IMR-90 (cell line): ENCODE results near the gene AKR7A2. TPM values are rescaled to one million over a fixed set of nuclear protein-coding genes. Genes with fewer than 3 reads are reported as not detected.

ENCODE experiments used
- ATAC-seq: fragments of 200-7000 bp; cut with Tn5 transposase; 2 replicates; pipeline ENCODE4 v1.9.1; 2020; ENCODE audit warnings: low read depth, mild to moderate bottlenecking, moderate library complexity
- BruUV-seq: library from RNA; stranded (reverse); fragments of 400-500 nt; replicated peaks from 2 replicates; lab custom pipeline; 2021; lab: Mats Ljungman, UMichigan
- CTCF ChIA-PET: fragments of 300-600 bp; formaldehyde crosslinking; extraction: SDS; loops from one replicate; lab custom pipeline; 2021; ENCODE audit warnings: antibody characterized with exemption; lab: Yijun Ruan, JAX
- POLR2A ChIA-PET: fragments of 300-600 bp; sonication (Branson Sonifier 250); formaldehyde crosslinking; loops from one replicate; lab custom pipeline; 2022; ENCODE audit warnings: antibody characterized with exemption; ENCODE audit not compliant: unreplicated experiment; lab: Charles Lee
- DNase-seq: peaks from one replicate; pipeline ENCODE4 v3.0.0; 2013
- H2AFZ ChIP-seq: replicated peaks from 2 replicates; pipeline ENCODE3; 2013; ENCODE audit warnings: low read length, mild to moderate bottlenecking; ENCODE audit not compliant: poor library complexity
- H2AK5ac ChIP-seq: 2 replicates; pipeline ENCODE4 v1.6.1; 2013; ENCODE audit warnings: low read depth, low read length, inconsistent platforms
- H2AK9ac ChIP-seq: replicated peaks from 2 replicates; pipeline ENCODE3; 2013; ENCODE audit warnings: mild to moderate bottlenecking, low read depth, low read length, moderate library complexity; ENCODE audit not compliant: poor library complexity
- H2BK120ac ChIP-seq: 2 replicates; pipeline ENCODE4 v1.6.1; 2013; ENCODE audit warnings: low read depth, low read length, inconsistent platforms
- H2BK15ac ChIP-seq: 3 replicates; pipeline ENCODE4 v1.6.1; 2013; ENCODE audit warnings: low read depth, low read length, inconsistent platforms
- H2BK20ac ChIP-seq: 2 replicates; pipeline ENCODE4 v1.6.1; 2013; ENCODE audit warnings: low read depth, mild to moderate bottlenecking, inconsistent platforms, low read length, moderate library complexity
- H2BK5ac ChIP-seq: 2 replicates; pipeline ENCODE4 v1.6.1; 2013; ENCODE audit warnings: mild to moderate bottlenecking, low read depth, low read length, inconsistent platforms; ENCODE audit not compliant: poor library complexity, severe bottlenecking
- H3K14ac ChIP-seq: replicated peaks from 2 replicates; pipeline ENCODE4 v1.6.1; 2013; ENCODE audit warnings: low read depth, low read length, inconsistent platforms
- H3K18ac ChIP-seq: 2 replicates; pipeline ENCODE4 v1.6.1; 2013; ENCODE audit warnings: low read depth, low read length, control low read depth
- H3K23ac ChIP-seq: 2 replicates; pipeline ENCODE4 v1.6.1; 2013; ENCODE audit warnings: low read depth, low read length, inconsistent platforms
- H3K27ac ChIP-seq: 2 replicates; pipeline ENCODE4 v1.5.1; 2013; ENCODE audit warnings: mild to moderate bottlenecking, control low read depth, low read length; ENCODE audit not compliant: insufficient read depth
- H3K27me3 ChIP-seq: 2 replicates; pipeline ENCODE4 v1.6.1; 2013; ENCODE audit warnings: low read length; ENCODE audit not compliant: control insufficient read depth, insufficient read depth
- H3K36me3 ChIP-seq: 2 replicates; pipeline ENCODE4 v1.6.1; 2013; ENCODE audit warnings: low read length, mixed read lengths; ENCODE audit not compliant: control insufficient read depth, insufficient read depth
- H3K4ac ChIP-seq: 2 replicates; pipeline ENCODE4 v1.6.1; 2013; ENCODE audit warnings: low read depth, low read length, inconsistent platforms
- H3K4me1 ChIP-seq: 2 replicates; pipeline ENCODE4 v1.6.1; 2013; ENCODE audit warnings: low read length, mixed read lengths; ENCODE audit not compliant: control insufficient read depth, insufficient read depth
- H3K4me2 ChIP-seq: 2 replicates; pipeline ENCODE4 v1.6.1; 2013; ENCODE audit warnings: low read depth, mild to moderate bottlenecking, control low read depth, low read length, moderate library complexity
- H3K4me3 ChIP-seq: 2 replicates; pipeline ENCODE4 v1.5.1; 2013; ENCODE audit warnings: low read depth, mild to moderate bottlenecking, control low read depth, low read length, moderate library complexity; ENCODE audit not compliant: insufficient read depth
- H3K56ac ChIP-seq: 2 replicates; pipeline ENCODE4 v1.6.1; 2013; ENCODE audit warnings: low read length, inconsistent platforms; ENCODE audit not compliant: insufficient read depth; ENCODE audit errors: extremely low read depth
- H3K79me1 ChIP-seq, 2 experiments: 2 replicates each; pipeline ENCODE4 v1.6.1; 2013; ENCODE audit warnings: low read length in 2 of 2, inconsistent platforms in 1 of 2, low read depth in 1 of 2
- H3K9ac ChIP-seq: 2 replicates; pipeline ENCODE4 v1.6.1; 2013; ENCODE audit warnings: low read depth, low read length, control low read depth
- H3K9me1 ChIP-seq: 2 replicates; pipeline ENCODE4 v1.6.1; 2013; ENCODE audit warnings: low read length, inconsistent platforms; ENCODE audit not compliant: insufficient read depth
- H3K9me3 ChIP-seq: 2 replicates; pipeline ENCODE4 v1.6.1; 2013; ENCODE audit warnings: low read length; ENCODE audit not compliant: control insufficient read depth, insufficient read depth
- H4K20me1 ChIP-seq: 2 replicates; pipeline ENCODE4 v1.6.1; 2013; ENCODE audit warnings: low read length, inconsistent platforms; ENCODE audit not compliant: insufficient read depth
- H4K5ac ChIP-seq: 2 replicates; pipeline ENCODE4 v1.6.1; 2013; ENCODE audit warnings: mild to moderate bottlenecking, low read depth, low read length, control low read depth
- H4K8ac ChIP-seq, 2 experiments: 2 replicates each; pipeline ENCODE4 v1.6.1; 2013; ENCODE audit warnings: low read depth in 2 of 2, low read length in 2 of 2, control low read depth in 1 of 2, inconsistent platforms in 1 of 2
- H4K91ac ChIP-seq: 2 replicates; pipeline ENCODE4 v1.6.1; 2013; ENCODE audit warnings: low read depth, low read length, inconsistent platforms; ENCODE audit not compliant: insufficient read depth
- BHLHE40 ChIP-seq: fragments of 150-350 bp; IDR thresholded peaks from 2 replicates; pipeline ENCODE4 v1.6.1; 2016; ENCODE audit warnings: mild to moderate bottlenecking, low read depth, low read length
- CEBPB ChIP-seq: IDR thresholded peaks from 2 replicates; pipeline ENCODE4 v1.6.1; 2012; ENCODE audit warnings: low read depth, low read length, improper control_type of control experiment
- CHD1 ChIP-seq: IDR thresholded peaks from 2 replicates; pipeline ENCODE4 v1.6.1; 2012; ENCODE audit warnings: low read depth, low read length, improper control_type of control experiment
- FOS ChIP-seq: fragments of 150-350 bp; IDR thresholded peaks from 2 replicates; pipeline ENCODE4 v1.6.1; 2016; ENCODE audit warnings: low read depth, low read length
- MAFK ChIP-seq: IDR thresholded peaks from 2 replicates; pipeline ENCODE4 v1.6.1; 2012; ENCODE audit warnings: low read depth, low read length, improper control_type of control experiment
- MAZ ChIP-seq: IDR thresholded peaks from 2 replicates; pipeline ENCODE4 v1.6.1; 2012; ENCODE audit warnings: low read depth, mild to moderate bottlenecking, low read length, improper control_type of control experiment, moderate library complexity, borderline replicate concordance
- MXI1 ChIP-seq: IDR thresholded peaks from 2 replicates; pipeline ENCODE4 v1.6.1; 2012; ENCODE audit warnings: low read depth, mild to moderate bottlenecking, low read length, moderate library complexity, borderline replicate concordance
- NFE2L2 ChIP-seq: fragments of 150-350 bp; IDR thresholded peaks from 2 replicates; pipeline ENCODE4 v1.6.1; 2016; ENCODE audit warnings: low read depth, mild to moderate bottlenecking, low read length
- POLR2A ChIP-seq: IDR thresholded peaks from 2 replicates; pipeline ENCODE4 v1.6.1; 2012; ENCODE audit warnings: mild to moderate bottlenecking, low read depth, low read length
- RAD21 ChIP-seq: IDR thresholded peaks from 2 replicates; pipeline ENCODE4 v1.6.1; 2012; ENCODE audit warnings: low read length, improper control_type of control experiment
- RCOR1 ChIP-seq: IDR thresholded peaks from 2 replicates; pipeline ENCODE4 v1.6.1; 2012; ENCODE audit warnings: mild to moderate bottlenecking, low read length, improper control_type of control experiment; ENCODE audit not compliant: insufficient replicate concordance
- RFX5 ChIP-seq: IDR thresholded peaks from 2 replicates; pipeline ENCODE4 v1.8.0; 2012; ENCODE audit warnings: low read depth, mild to moderate bottlenecking, low read length, moderate library complexity
- SMC3 ChIP-seq: fragments of 150-350 bp; IDR thresholded peaks from 2 replicates; pipeline ENCODE4 v1.6.1; 2016; ENCODE audit warnings: low read depth, mild to moderate bottlenecking, antibody characterized with exemption, low read length, moderate library complexity
- WGBS, 2 experiments: methylation state at CpG; one replicate each; pipeline versions ENCODE4 v1.1.5 to v1.1.7; 2013; ENCODE audit warnings: missing lambda C conversion rate in 2 of 2; ENCODE audit not compliant: insufficient read length in 1 of 2; ENCODE audit errors: extremely low coverage in 2 of 2; 5-methylcytosine and 5-hydroxymethylcytosine counted together
- dilution Hi-C: fragments of 300-500 bp; cut with HindIII; formaldehyde crosslinking; loops from one replicate; pipeline ENCODE4 v1.14.3; 2018; ENCODE audit warnings: low sequenced_read_pairs; ENCODE audit not compliant: unreplicated experiment
- in situ Hi-C: fragments of 300-500 bp; cut with MboI; formaldehyde crosslinking; loops from 3 replicates; pipeline ENCODE4 v1.14.3; 2019; ENCODE audit warnings: low sequenced_read_pairs, inconsistent platforms, mixed read lengths
- intact Hi-C: fragments of 100-400 bp; cut with micrococcal nuclease; formaldehyde crosslinking; loops from 2 replicates; pipeline ENCODE4 v1.10.0; 2022
- polyA plus RNA-seq, 3 experiments: library from polyadenylated mRNA; depleted of rRNA; stranded (reverse); fragments of >200 nt; gene quantifications; 2 replicates each; pipeline ENCODE4 v1.2.3, GENCODE V29; 2012; ENCODE audit warnings: low replicate concordance in 1 of 3
- total RNA-seq: library from RNA; depleted of rRNA; stranded (reverse); fragments of >200 nt; gene quantifications from 2 replicates; pipeline ENCODE4 v1.2.3, GENCODE V29; 2012
- TF ChIP-seq, protein P1 (sequence below): conservative IDR thresholded peaks from 2 replicates; pipeline ENCODE4 v1.5.1; 2012; ENCODE audit warnings: mild to moderate bottlenecking, low read depth, low read length, improper control_type of control experiment
- TF ChIP-seq, protein P2 (sequence below): fragments of 150-350 bp; IDR thresholded peaks from 2 replicates; pipeline ENCODE4 v1.6.1; 2017; ENCODE audit warnings: mild to moderate bottlenecking, antibody characterized with exemption, low read length, low read depth
- TF ChIP-seq, protein P3 (sequence below): fragments of 150-350 bp; IDR thresholded peaks from 2 replicates; pipeline ENCODE4 v1.6.1; 2016; ENCODE audit warnings: low read depth, mild to moderate bottlenecking, low read length, moderate library complexity, borderline replicate concordance

The AKR7A2 gene
- total and polyA plus RNA-seq, 2 of the 4 experiments (the other 2 are of a cell fraction) = 55.8 to 60.2 TPM

DNA sequence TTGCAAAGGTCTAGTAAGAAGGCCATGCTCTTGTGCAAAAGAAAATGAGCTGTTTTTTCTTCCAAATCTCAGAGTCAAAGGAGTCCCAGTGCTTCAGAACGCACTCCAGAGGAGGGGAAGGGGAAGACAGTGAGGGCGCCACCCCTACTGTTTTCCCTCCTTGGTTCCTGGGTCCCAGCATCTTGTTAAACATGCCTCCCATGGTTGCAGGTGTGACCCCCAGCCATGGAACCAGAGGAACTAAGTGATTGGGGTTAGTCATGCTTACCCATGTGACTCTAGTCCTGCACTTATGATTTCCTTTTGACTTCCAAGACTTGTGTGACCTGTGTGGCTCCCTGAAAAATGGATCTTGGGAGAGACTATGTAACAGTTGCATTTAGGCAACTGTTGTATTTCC lies 17.3 kb downstream of the AKR7A2 start:
- no TSS peak for BruUV-seq
- Histone ChIP-seq H2AFZ (no peak overlapping the region), H3K9me1 (no peaks in the 10 kb centered on the region), H3K27me3 (no peaks in the 10 kb centered on the region), H3K4me2 (no peak overlapping the region), H3K79me1 (no peaks in the 10 kb centered on the region), H3K9ac (no peak overlapping the region), H3K36me3 (peaks cover 3% of the 10 kb centered on the region), H2AK5ac (no peak overlapping the region), H4K8ac (no peak overlapping the region), H3K18ac (no peak overlapping the region), H4K20me1 (no peaks in the 10 kb centered on the region), H4K5ac (no peak overlapping the region), H2BK20ac (no peak overlapping the region), H4K91ac (no peak overlapping the region), H2BK120ac (no peak overlapping the region), H3K56ac (no peak overlapping the region), H3K14ac (no peak overlapping the region), H2BK5ac (no peak overlapping the region), H3K27ac (no peak overlapping the region), H3K4me1 (peaks cover 2% of the 10 kb centered on the region), H2BK15ac (no peak overlapping the region), H3K4me3 (no peak overlapping the region), H3K4ac (no peak overlapping the region), H3K23ac (no peak overlapping the region), H3K9me3 (peaks cover 15% of the 10 kb centered on the region), H2AK9ac (no peak overlapping the region)
- intact Hi-C loops = no loop called here
- no peak for TF ChIP-seq SMC3
- no peak for TF ChIP-seq POLR2A
- TF ChIP-seq, protein P1, sequence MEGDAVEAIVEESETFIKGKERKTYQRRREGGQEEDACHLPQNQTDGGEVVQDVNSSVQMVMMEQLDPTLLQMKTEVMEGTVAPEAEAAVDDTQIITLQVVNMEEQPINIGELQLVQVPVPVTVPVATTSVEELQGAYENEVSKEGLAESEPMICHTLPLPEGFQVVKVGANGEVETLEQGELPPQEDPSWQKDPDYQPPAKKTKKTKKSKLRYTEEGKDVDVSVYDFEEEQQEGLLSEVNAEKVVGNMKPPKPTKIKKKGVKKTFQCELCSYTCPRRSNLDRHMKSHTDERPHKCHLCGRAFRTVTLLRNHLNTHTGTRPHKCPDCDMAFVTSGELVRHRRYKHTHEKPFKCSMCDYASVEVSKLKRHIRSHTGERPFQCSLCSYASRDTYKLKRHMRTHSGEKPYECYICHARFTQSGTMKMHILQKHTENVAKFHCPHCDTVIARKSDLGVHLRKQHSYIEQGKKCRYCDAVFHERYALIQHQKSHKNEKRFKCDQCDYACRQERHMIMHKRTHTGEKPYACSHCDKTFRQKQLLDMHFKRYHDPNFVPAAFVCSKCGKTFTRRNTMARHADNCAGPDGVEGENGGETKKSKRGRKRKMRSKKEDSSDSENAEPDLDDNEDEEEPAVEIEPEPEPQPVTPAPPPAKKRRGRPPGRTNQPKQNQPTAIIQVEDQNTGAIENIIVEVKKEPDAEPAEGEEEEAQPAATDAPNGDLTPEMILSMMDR = no peak
- TF ChIP-seq BHLHE40 = no peak
- TF ChIP-seq, protein P2, sequence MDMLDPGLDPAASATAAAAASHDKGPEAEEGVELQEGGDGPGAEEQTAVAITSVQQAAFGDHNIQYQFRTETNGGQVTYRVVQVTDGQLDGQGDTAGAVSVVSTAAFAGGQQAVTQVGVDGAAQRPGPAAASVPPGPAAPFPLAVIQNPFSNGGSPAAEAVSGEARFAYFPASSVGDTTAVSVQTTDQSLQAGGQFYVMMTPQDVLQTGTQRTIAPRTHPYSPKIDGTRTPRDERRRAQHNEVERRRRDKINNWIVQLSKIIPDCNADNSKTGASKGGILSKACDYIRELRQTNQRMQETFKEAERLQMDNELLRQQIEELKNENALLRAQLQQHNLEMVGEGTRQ = no peak
- TF ChIP-seq MAFK = no peak
- TF ChIP-seq FOS = no peak
- TF ChIP-seq CEBPB = no peak
- TF ChIP-seq CHD1 = no peak
- no peak for TF ChIP-seq MXI1
- TF ChIP-seq, protein P3, sequence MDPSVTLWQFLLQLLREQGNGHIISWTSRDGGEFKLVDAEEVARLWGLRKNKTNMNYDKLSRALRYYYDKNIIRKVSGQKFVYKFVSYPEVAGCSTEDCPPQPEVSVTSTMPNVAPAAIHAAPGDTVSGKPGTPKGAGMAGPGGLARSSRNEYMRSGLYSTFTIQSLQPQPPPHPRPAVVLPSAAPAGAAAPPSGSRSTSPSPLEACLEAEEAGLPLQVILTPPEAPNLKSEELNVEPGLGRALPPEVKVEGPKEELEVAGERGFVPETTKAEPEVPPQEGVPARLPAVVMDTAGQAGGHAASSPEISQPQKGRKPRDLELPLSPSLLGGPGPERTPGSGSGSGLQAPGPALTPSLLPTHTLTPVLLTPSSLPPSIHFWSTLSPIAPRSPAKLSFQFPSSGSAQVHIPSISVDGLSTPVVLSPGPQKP = no peak
- no peak for TF ChIP-seq NFE2L2
- no peak for TF ChIP-seq RFX5
- TF ChIP-seq MAZ = no peak
- TF ChIP-seq RAD21 = no peak
- no peak for TF ChIP-seq RCOR1
- in situ Hi-C loops = no loop called here
- WGBS, 2 experiments = no CpG with 5 or more reads among the region's 2 CpGs
- ChIA-PET CTCF (no interaction called here), POLR2A (no interaction called here)
- DNase-seq = no peak
- dilution Hi-C loops = no loop called here
- ATAC-seq = no peak
